ENCODE results near the gene PLPP7. TPM values are rescaled to one million over a fixed set of nuclear protein-coding genes. Genes with fewer than 3 reads are reported as not detected.
A peak's percentile ranks its signal among the peaks of the same experiment; 100 is the strongest.
"Not testable (repeated sequence)": the region's sequence is repeated elsewhere in the genome, so short reads cannot be mapped to it uniquely, and the experiment has no call there.

Gene PLPP7
- total and polyA plus RNA-seq, 5 experiments from 2014 or later: 0.45 to 0.86 (median 0.70) TPM; not detected in 1

DNA sequence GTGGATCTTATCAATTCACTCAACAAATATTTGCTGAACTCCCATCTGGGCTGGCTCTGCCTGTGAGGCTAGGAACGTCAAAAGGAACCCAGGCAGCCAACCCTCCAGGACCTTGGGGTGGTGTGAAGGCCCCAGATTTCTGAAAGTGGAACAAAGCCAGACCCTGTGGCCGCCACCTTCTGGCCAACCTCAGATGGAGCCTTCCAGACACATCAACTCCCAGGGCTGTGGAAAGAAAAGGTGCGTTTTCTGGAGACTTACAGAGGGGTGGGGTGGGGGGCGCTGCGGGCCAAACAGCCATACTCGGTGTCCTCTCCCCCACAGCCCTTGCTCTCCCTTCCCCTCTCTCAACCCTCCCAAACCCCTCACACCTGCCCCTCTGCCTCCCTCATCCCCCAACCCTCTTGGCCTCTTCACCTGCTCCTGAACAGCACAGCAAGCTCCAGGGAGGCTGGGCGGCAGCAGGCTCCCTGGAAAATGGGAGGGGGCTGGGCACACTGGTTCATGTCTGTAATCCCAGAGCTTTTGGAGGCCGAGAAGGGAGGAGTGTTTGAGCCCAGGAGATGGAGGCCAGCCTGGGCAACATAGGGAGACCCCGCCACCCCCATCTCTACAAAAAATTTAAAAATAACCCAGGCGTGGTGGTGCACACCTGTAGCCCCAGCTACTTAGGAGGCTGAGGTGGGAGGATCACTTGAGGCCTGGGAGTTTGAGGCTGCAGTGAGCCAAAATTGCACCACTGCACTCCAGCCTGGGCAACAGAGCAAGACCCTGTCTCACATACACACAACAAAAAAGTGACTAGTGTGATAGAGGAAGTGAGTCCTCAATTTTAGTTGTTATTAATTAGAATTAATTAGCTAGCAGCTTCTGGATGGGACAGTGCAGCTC lies 59.4 kb downstream of the PLPP7 start:
- POLR2A ChIA-PET: interaction anchor here (0.6 to 3.6 kb wide), 8 partner anchors 10 to 132 kb away, joined by 3 to 29 read pairs (median 5); no protein-coding TSS in a partner anchor
- Mint-ChIP-seq H3K9me3 (no peaks in the 10 kb centered on the region), H3K4me3 (no peak overlapping the region), H3K36me3 (no peaks in the 10 kb centered on the region), H3K27ac (no peak overlapping the region), H3K4me1 (peaks cover 4 to 11% (median 8%) of the 10 kb centered on the region in 4 donors), H3K27me3 (peaks cover 0 to 3% (median 0%) of the 10 kb centered on the region in 5 donors)
- ATAC-seq (no peak), DNase-seq (no peak)

GRCh38 chr9:131349522-131349880 lies 60.0 kb downstream of the PLPP7 start:
- POLR2A ChIA-PET: interaction anchor here (0.6 to 3.6 kb wide), 10 partner anchors 10 to 132 kb away, joined by 3 to 29 read pairs (median 5); no protein-coding TSS in a partner anchor
- no peak for ATAC-seq
- H3K36me3 Mint-ChIP-seq: no peaks in the 10 kb centered on the region
- no peaks in the 10 kb centered on the region for H3K27me3 Mint-ChIP-seq
- peaks cover 2 to 11% (median 8%) of the 10 kb centered on the region in 4 donors for H3K4me1 Mint-ChIP-seq
- H3K4me3 Mint-ChIP-seq: peak overlapping the region in 1 of 10 donors; percentile 63
- peak overlapping the region in 3 of 10 donors; percentile 24 to 81 (median 75) for H3K27ac Mint-ChIP-seq
- DNase-seq: no peak
- no peaks in the 10 kb centered on the region for H3K9me3 Mint-ChIP-seq

- ATAC-seq (peak; percentile 98 to 99), DNase-seq (peak; percentile 75 to 94 (median 84))
- Mint-ChIP-seq H3K4me1 (peaks cover 2 to 11% (median 8%) of the 10 kb centered on the region in 4 donors), H3K27ac (peak overlapping the region in 8 of 10 donors; percentile 24 to 81 (median 74)), H3K9me3 (no peaks in the 10 kb centered on the region), H3K4me3 (peak overlapping the region; percentile 20 to 63 (median 48)), H3K27me3 (no peaks in the 10 kb centered on the region), H3K36me3 (no peaks in the 10 kb centered on the region)
- POLR2A ChIA-PET: interaction anchor here (0.5 to 3.6 kb wide), 15 partner anchors 9 to 1879 kb away, joined by 3 to 29 read pairs (median 4); no protein-coding TSS in a partner anchor
These were observed 60.5 kb downstream of the PLPP7 start for GRCh38 chr9:131349881-131350563.

- DNase-seq, H3K36me3 Mint-ChIP-seq, H3K27me3 Mint-ChIP-seq, H3K4me3 Mint-ChIP-seq, H3K9me3 Mint-ChIP-seq, POLR2A ChIA-PET, ATAC-seq: not testable (repeated sequence)
- Mint-ChIP-seq H3K27ac (peak overlapping the region in 1 of 10 donors; percentile 15), H3K4me1 (peaks cover 11 to 35% (median 27%) of the 10 kb centered on the region in 4 donors)
These were observed 67.0 kb downstream of the PLPP7 start for GRCh38 chr9:131356479-131356878.

- peak overlapping the region; percentile 73 to 96 (median 90) for H3K4me3 Mint-ChIP-seq
- H3K27me3 Mint-ChIP-seq: no peaks in the 10 kb centered on the region
- H3K9me3 Mint-ChIP-seq: no peaks in the 10 kb centered on the region
- POLR2A ChIA-PET: interaction anchor here (0.7 to 4.4 kb wide), 13 partner anchors 9 to 142 kb away, joined by 3 to 61 read pairs (median 5); no protein-coding TSS in a partner anchor
- ATAC-seq (peak; percentile 76 to 83), DNase-seq (peak in 8 of 10 donors; percentile 32 to 81 (median 52))
- peaks cover 13 to 50% (median 33%) of the 10 kb centered on the region in 4 donors for H3K4me1 Mint-ChIP-seq
- H3K36me3 Mint-ChIP-seq: no peaks in the 10 kb centered on the region
- peak overlapping the region; percentile 71 to 96 (median 92) for H3K27ac Mint-ChIP-seq
These were observed 69.0 kb downstream of the PLPP7 start for GRCh38 chr9:131358556-131358955.

Other genes with a start within 250 kb of the PLPP7 start
- not detected for gene AIF1L, start 193.2 kb upstream of the PLPP7 start, total RNA-seq
- gene AIF1L, start 193.2 kb upstream of the PLPP7 start, polyA plus RNA-seq: not detected
- 10 to 100 TPM; 73.9 to 88.5 TPM for gene NUP214, start 164.1 kb upstream of the PLPP7 start, total RNA-seq
- gene NUP214, start 164.1 kb upstream of the PLPP7 start, polyA plus RNA-seq: 10 to 100 TPM; 10.7 to 24.0 (median 16.5) TPM
- 10 to 100 TPM; 79.6 to 80.9 TPM for gene FAM78A, start 13.2 kb upstream of the PLPP7 start, total RNA-seq
- gene FAM78A, start 13.2 kb upstream of the PLPP7 start, polyA plus RNA-seq: 10 to 100 TPM; 12.2 to 28.1 (median 12.7) TPM
- gene PRRC2B, start 104.4 kb downstream of the PLPP7 start, total RNA-seq: 100 to 1,000 TPM; 383 to 386 TPM
- gene PRRC2B, start 104.4 kb downstream of the PLPP7 start, polyA plus RNA-seq: 10 to 100 TPM; 13.4 to 56.3 (median 27.9) TPM
- gene POMT1, start 213.2 kb downstream of the PLPP7 start, total RNA-seq: 10 to 100 TPM; 48.2 to 48.9 TPM
- gene POMT1, start 213.2 kb downstream of the PLPP7 start, polyA plus RNA-seq: 10 to 100 TPM in 2 of 3 donors, 1 to 10 TPM in 1; 7.4 to 11.1 (median 10.5) TPM
- 10 to 100 TPM; 24.0 to 29.9 TPM for gene UCK1, start 241.5 kb downstream of the PLPP7 start, total RNA-seq
- gene UCK1, start 241.5 kb downstream of the PLPP7 start, polyA plus RNA-seq: 10 to 100 TPM; 21.8 to 25.6 (median 23.0) TPM

Data from naive thymus-derived CD8-positive, alpha-beta T cell (primary cell).